ENCODE data around the gene PITPNB.

DNA sequence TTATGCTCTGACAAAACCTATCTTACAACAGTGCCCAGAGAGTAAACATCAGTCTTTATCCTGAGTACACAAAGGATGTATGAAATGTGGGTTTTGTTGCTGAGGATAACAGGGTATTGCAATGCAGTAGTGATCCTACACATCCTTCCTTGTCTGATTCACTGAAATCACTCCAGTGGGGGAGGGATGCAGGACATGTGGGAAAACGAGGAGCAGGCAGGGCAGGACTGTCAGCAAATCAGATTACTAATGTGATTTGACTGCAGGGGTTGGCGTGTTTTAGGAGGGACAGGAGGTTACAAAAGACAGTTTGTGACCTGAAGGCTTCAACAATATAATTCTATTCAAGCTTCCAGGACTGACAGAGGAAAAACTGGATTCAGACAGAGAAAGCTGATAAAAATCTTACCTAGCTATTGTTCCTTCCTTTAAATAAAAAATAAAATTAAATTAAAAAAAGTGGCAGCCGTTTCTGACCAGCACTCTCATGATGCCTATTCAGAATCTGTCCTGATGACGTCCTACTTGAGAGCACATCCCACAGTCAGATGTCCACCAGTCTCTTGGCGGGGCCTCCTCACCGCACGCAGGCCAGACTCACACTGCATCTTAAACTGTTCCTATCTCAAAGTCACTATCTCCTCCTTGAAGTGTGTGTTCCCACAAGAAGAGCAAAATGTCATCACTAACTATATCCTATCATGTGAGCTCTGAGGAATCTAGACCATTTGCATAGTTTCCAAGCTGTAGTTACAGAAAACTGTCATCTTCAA is 66.9 kb downstream of the PITPNB start:
- no peak for TF ChIP-seq CTCF (IDR thresholded peaks at IDR 0.05; ENCODE audit: low read depth, low read length, poor library complexity, severe bottlenecking)
- no peak for TF ChIP-seq EZH2phosphoT487 (IDR thresholded peaks at IDR 0.05; ENCODE audit: borderline replicate concordance, low read length)
